Transverse colon (tissue), 4 donors: ENCODE results near the gene CCDC88A.

Source experiments
- EP300 ChIP-seq: sonication (generic); formaldehyde crosslinking; IDR thresholded peaks from one replicate; pipeline ENCODE4 v1.6.1; 2017; ENCODE audit warnings: antibody characterized with exemption, low read depth
- POLR2A ChIP-seq: fragments of 450-650 bp; IDR thresholded peaks from one replicate; pipeline ENCODE4 v1.6.1; 2016; ENCODE audit warnings: antibody characterized with exemption, mild to moderate bottlenecking, moderate library complexity
- POLR2AphosphoS5 ChIP-seq, 3 donors: sonication (generic); formaldehyde crosslinking; IDR thresholded peaks; one replicate each; pipeline ENCODE4 v1.6.1; 2016; ENCODE audit warnings: antibody characterized with exemption in 3 of 3
- TF ChIP-seq, protein P1 (sequence below), 5 experiments: fragments of 200-600 bp in 3 of 5; fragments of 450-650 bp in 2 of 5; sonication (generic) in 3 of 5; IDR thresholded peaks; 1 replicate in 2 of 5; 2 replicates in 3 of 5; pipeline ENCODE4 v1.5.1; 2016 to 2017; ENCODE audit warnings: antibody characterized with exemption in 5 of 5, inconsistent platforms in 3 of 5, mild to moderate bottlenecking in 2 of 5, moderate library complexity in 1 of 5

DNA sequence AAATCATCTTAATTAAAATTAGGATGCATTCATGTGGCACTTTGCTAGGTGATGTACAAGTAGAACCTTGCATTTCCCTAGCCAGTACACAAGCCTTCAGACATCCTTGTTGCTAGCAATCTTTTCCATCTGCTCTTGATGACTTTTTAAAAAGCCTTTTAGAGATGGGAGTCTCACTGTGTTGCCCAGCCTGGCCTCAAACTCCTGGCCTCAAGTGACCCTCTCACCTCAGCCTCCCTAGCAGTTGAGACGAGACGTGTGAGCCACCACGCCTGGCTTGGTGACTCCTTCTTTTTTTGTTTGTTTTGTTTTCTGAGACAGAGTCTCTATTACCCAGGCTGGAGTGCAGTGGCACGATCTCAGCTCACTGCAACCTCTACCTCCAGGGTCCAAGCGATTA is 1.7 kb upstream of the CCDC88A start:
- TF ChIP-seq, protein P1, sequence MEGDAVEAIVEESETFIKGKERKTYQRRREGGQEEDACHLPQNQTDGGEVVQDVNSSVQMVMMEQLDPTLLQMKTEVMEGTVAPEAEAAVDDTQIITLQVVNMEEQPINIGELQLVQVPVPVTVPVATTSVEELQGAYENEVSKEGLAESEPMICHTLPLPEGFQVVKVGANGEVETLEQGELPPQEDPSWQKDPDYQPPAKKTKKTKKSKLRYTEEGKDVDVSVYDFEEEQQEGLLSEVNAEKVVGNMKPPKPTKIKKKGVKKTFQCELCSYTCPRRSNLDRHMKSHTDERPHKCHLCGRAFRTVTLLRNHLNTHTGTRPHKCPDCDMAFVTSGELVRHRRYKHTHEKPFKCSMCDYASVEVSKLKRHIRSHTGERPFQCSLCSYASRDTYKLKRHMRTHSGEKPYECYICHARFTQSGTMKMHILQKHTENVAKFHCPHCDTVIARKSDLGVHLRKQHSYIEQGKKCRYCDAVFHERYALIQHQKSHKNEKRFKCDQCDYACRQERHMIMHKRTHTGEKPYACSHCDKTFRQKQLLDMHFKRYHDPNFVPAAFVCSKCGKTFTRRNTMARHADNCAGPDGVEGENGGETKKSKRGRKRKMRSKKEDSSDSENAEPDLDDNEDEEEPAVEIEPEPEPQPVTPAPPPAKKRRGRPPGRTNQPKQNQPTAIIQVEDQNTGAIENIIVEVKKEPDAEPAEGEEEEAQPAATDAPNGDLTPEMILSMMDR (IDR thresholded peaks at IDR 0.05) = no peak
- TF ChIP-seq POLR2A (no peak), EP300 (no peak), POLR2AphosphoS5 (IDR thresholded peaks at IDR 0.05) (no peak)
